Heart right ventricle (tissue), 16 donors: ENCODE results near the gene PRPF8. TPM values are rescaled to one million over a fixed set of nuclear protein-coding genes. Genes with fewer than 3 reads are reported as not detected.

Source experiments
- ATAC-seq, 8 donors: fragments of 200-7000 bp; cut with Tn5 transposase; one replicate each; pipeline ENCODE4 v1.9.1; 2020; ENCODE audit warnings: mild to moderate bottlenecking in 8 of 8, moderate library complexity in 8 of 8, moderate number of reproducible peaks in 1 of 8
- DNase-seq, 2 donors: peaks; one replicate each; pipeline ENCODE4 v3.0.0-alpha.2; 2020
- H3K27ac ChIP-seq, 10 donors: fragments of 200-600 bp; sonication (generic) in 2 of 10; one replicate each; pipeline versions ENCODE4 v1.5.0 to v1.8.0; 2020 to 2022; ENCODE audit warnings: mild to moderate bottlenecking in 3 of 10
- H3K27me3 ChIP-seq, 7 donors: fragments of 200-600 bp; one replicate each; pipeline ENCODE4 v1.8.0; 2021 to 2022; ENCODE audit warnings: mild to moderate bottlenecking in 2 of 7
- H3K36me3 ChIP-seq, 9 donors: fragments of 200-600 bp; sonication (generic) in 1 of 9; one replicate each; pipeline versions ENCODE4 v1.5.0 to v1.8.0; 2020 to 2022; ENCODE audit warnings: mild to moderate bottlenecking in 2 of 9
- H3K4me1 ChIP-seq, 9 donors: fragments of 200-600 bp; sonication (generic) in 1 of 9; one replicate each; pipeline versions ENCODE4 v1.5.0 to v1.8.0; 2020 to 2022; ENCODE audit warnings: mild to moderate bottlenecking in 4 of 9
- H3K4me3 ChIP-seq, 10 donors: fragments of 200-600 bp; sonication (generic) in 2 of 10; one replicate each; pipeline versions ENCODE4 v1.5.0 to v1.8.0; 2020 to 2022; ENCODE audit warnings: mild to moderate bottlenecking in 7 of 10, moderate library complexity in 2 of 10
- H3K9me3 ChIP-seq, 11 donors: fragments of 200-600 bp in 10 of 11; sonication (generic) in 2 of 11; one replicate each; pipeline versions ENCODE4 v1.5.0 to v1.8.0; 2013 to 2022; ENCODE audit warnings: mild to moderate bottlenecking in 2 of 11, control low read depth in 1 of 11, moderate library complexity in 1 of 11
- WGBS, 2 donors: extraction: QIAGEN DNeasy Blood & Tissue Kit; methylation state at CpG; one replicate each; pipeline ENCODE4 v1.1.7; 2013; ENCODE audit warnings: inconsistent platforms in 1 of 2; 5-methylcytosine and 5-hydroxymethylcytosine counted together
- intact Hi-C, 10 donors: fragments of 100-400 bp; cut with DNase I; formaldehyde crosslinking; loops; one replicate each; pipeline versions ENCODE4 v1.11.1 to v1.14.2; 2022
- polyA plus RNA-seq, 2 donors: library from polyadenylated mRNA; stranded (reverse); fragments of 200-250 nt; gene quantifications; one replicate each; pipeline ENCODE4 v1.2.3, GENCODE V29; 2013
- total RNA-seq, 10 donors: library from RNA; stranded (reverse); fragmentation: NEBNext Ultra II Directional in 3 of 10; extraction: Animal tissue kit (Norgen Biotek cat#: 25700) in 3 of 10; gene quantifications; one replicate each; pipeline versions ENCODE4 v1.2.1 to v1.2.4, GENCODE V29; 2021 to 2023
- TF ChIP-seq, protein P1 (sequence below), 9 donors: fragments of 200-600 bp; sonication (generic) in 2 of 9; IDR thresholded peaks; one replicate each; pipeline versions ENCODE4 v1.5.0 to v1.8.0; 2021 to 2022; ENCODE audit warnings: antibody characterized with exemption in 9 of 9, mild to moderate bottlenecking in 5 of 9, moderate library complexity in 1 of 9
- donor health status: Arrhythmogenic right ventricular cardiomyopathy.
- donor health status: ischemic (EF 13 %, LVEDD 7.1; RV severe dilation, severe dysfunction).
- donor health status: healthy with polysubstance abuse.
- donor health status: DM: no; HTN: yes; CAD: no.
- donor health status: DM: no; HTN: no; CAD: no.
- donor health status: ischemic (EF 25% LVEDD 6.9; RV normal size, moderate dysfunction).
- donor health status: ischemic (EF 25% LVEDD 5.7; RV mildly dilated, moderate dysfunction).
- donor health status: healthy.
- donor health status: DM: yes; HTN: yes; CAD: no.
- donor health status: Ischemic cardiomyopathy.
- donor health status: ischemic (EF 35%, LVEDD 5.7; RV mildly dilated, moderate dysfunction).
- donor health status: nonischemic (EF 11% LVEDD 7.7; RV severe dilation, severe dysfunction).
- donor health status: DM: yes; HTN: yes; CAD: no.
- donor health status: PGD.
- donor health status: ischemic (EF 29% LVEDD 5.4; RV normal size, mild dysfunction).
- donor health status: nonischemic (EF 23%, LVEDD 6.1; RV moderate dilation, normal function).

Gene PRPF8
- total and polyA plus RNA-seq, 12 donors, result 79.1 to 205 (median 173) TPM

DNA sequence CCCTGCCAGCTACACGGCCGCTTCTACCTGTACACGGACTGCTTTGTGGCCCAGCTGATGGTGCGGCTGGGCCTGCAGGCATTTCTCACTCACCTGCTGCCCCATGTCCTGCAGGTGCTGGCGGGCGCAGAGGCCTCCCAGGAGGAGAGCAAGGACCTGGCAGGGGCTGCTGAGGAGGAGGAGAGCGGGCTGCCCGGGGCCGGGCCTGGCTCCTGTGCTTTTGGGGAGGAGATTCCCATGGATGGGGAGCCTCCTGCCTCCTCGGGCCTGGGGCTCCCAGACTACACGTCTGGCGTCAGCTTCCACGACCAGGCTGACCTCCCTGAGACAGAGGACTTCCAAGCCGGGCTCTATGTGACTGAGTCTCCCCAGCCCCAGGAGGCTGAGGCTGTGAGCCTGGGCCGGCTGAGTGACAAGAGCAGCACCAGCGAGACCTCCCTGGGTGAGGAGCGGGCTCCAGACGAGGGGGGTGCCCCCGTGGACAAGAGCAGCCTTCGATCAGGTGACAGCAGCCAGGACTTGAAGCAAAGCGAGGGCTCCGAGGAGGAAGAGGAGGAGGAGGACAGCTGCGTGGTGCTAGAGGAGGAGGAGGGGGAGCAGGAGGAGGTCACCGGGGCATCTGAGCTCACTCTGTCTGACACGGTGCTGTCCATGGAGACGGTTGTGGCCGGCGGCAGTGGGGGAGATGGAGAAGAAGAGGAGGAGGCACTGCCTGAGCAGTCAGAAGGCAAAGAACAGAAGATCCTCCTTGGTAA is 43.4 kb upstream of the PRPF8 start:
- Histone ChIP-seq H3K4me1 (peaks cover 9 to 72% (median 38%) of the 10 kb centered on the region in 9 donors), H3K27me3 (no peaks in the 10 kb centered on the region), H3K4me3 (no peak overlapping the region), H3K36me3 (peaks cover 0 to 71% (median 2%) of the 10 kb centered on the region in 9 donors), H3K27ac (peak overlapping the region in 2 of 10 donors; percentile 13 to 31), H3K9me3 (no peaks in the 10 kb centered on the region)
- intact Hi-C loops, result loop anchor here in 5 of 10 donors (5.0 to 10.0 kb wide), 5 partner anchors 54 to 317 kb away; partner anchors contain the start of genes OVCA2 (in 2 of the 5), DPH1 (in 1 of the 5) and RTN4RL1 (in 1 of the 5)
- ATAC-seq, result no peak
- WGBS, 2 donors, result 90 to 93% methylated on average over 28 of the region's 28 CpGs
- TF ChIP-seq, protein P1, sequence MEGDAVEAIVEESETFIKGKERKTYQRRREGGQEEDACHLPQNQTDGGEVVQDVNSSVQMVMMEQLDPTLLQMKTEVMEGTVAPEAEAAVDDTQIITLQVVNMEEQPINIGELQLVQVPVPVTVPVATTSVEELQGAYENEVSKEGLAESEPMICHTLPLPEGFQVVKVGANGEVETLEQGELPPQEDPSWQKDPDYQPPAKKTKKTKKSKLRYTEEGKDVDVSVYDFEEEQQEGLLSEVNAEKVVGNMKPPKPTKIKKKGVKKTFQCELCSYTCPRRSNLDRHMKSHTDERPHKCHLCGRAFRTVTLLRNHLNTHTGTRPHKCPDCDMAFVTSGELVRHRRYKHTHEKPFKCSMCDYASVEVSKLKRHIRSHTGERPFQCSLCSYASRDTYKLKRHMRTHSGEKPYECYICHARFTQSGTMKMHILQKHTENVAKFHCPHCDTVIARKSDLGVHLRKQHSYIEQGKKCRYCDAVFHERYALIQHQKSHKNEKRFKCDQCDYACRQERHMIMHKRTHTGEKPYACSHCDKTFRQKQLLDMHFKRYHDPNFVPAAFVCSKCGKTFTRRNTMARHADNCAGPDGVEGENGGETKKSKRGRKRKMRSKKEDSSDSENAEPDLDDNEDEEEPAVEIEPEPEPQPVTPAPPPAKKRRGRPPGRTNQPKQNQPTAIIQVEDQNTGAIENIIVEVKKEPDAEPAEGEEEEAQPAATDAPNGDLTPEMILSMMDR (IDR thresholded peaks at IDR 0.05), result no peak
- no peak for DNase-seq

DNA sequence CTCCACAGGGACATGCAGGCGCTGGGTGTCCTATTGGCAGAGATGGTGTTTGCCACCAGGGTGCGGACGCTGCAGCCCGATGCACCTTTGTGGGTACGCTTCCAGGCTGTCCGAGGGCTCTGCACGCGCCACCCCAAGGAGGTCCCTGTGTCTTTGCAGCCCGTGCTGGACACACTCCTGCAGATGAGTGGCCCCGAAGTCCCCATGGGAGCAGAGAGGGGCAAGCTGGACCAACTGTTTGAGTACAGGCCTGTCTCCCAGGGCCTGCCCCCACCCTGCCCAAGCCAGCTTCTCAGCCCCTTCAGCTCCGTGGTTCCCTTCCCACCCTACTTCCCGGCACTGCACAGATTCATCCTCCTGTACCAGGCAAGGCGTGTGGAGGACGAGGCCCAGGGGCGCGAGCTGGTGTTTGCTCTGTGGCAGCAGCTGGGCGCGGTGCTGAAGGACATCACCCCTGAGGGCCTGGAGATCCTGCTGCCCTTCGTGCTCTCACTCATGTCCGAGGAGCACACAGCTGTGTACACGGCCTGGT is 42.7 kb upstream of the PRPF8 start:
- no peak for DNase-seq
- TF ChIP-seq, protein P1 (IDR thresholded peaks at IDR 0.05), result no peak
- no peaks in the 10 kb centered on the region for H3K27me3 ChIP-seq
- no peak overlapping the region for H3K4me3 ChIP-seq
- H3K36me3 ChIP-seq, result peaks cover 0 to 64% (median 2%) of the 10 kb centered on the region in 9 donors
- no peak for ATAC-seq
- intact Hi-C loops, result loop anchor here in 5 of 10 donors (5.0 to 10.0 kb wide), 5 partner anchors 55 to 317 kb away; partner anchors contain the start of genes OVCA2 (in 2 of the 5), DPH1 (in 1 of the 5) and RTN4RL1 (in 1 of the 5)
- 90 to 93% methylated on average over 21 of the region's 21 CpGs for WGBS, 2 donors
- no peaks in the 10 kb centered on the region for H3K9me3 ChIP-seq
- H3K4me1 ChIP-seq, result peaks cover 9 to 79% (median 38%) of the 10 kb centered on the region in 9 donors
- H3K27ac ChIP-seq, result peak overlapping the region in 1 of 10 donors; percentile 31

DNA sequence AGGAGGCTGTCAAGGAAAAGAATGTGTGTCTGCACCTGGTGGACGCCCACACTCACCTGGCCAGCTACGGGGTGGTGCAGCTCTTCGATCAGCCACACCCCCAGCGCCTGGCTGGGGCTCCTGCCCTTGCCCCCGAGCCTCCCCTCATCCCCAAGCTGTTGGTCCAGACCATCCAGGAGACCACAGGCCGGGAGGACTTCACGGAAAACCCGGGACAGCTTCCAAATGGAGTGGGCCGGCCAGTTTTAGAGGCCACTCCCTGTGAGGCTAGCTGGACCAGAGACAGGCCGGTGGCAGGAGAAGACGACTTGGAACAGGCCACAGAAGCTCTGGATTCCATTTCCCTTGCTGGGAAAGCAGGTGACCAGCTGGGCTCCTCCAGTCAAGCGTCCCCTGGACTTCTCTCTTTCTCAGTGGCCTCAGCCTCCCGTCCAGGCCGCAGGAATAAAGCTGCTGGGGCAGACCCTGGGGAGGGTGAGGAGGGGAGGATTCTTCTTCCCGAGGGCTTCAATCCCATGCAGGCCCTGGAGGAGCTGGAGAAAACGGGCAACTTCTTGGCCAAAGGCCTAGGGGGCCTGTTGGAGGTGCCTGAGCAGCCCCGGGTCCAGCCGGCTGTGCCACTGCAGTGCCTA is 42.1 kb upstream of the PRPF8 start:
- TF ChIP-seq, protein P1 (IDR thresholded peaks at IDR 0.05), result no peak
- peak overlapping the region in 1 of 10 donors; percentile 31 for H3K27ac ChIP-seq
- no peaks in the 10 kb centered on the region for H3K9me3 ChIP-seq
- H3K4me1 ChIP-seq, result peaks cover 9 to 82% (median 38%) of the 10 kb centered on the region in 9 donors
- intact Hi-C loops, result loop anchor here in 5 of 10 donors (5.0 to 10.0 kb wide), 5 partner anchors 56 to 318 kb away; partner anchors contain the start of genes OVCA2 (in 2 of the 5), DPH1 (in 1 of the 5) and RTN4RL1 (in 1 of the 5)
- no peak for DNase-seq
- peaks cover 0 to 58% (median 2%) of the 10 kb centered on the region in 9 donors for H3K36me3 ChIP-seq
- WGBS, 2 donors, result 82 to 87% methylated on average over 18 of the region's 18 CpGs
- ATAC-seq, result no peak
- no peak overlapping the region for H3K4me3 ChIP-seq
- H3K27me3 ChIP-seq, result no peaks in the 10 kb centered on the region
